HG03097 (cell line): ENCODE measurements around the gene DNAAF3.
"Not testable (repeated sequence)": the region's sequence is repeated elsewhere in the genome, so short reads cannot be mapped to it uniquely, and the experiment has no call there.

Experiments
- ATAC-seq: cut with Tn5 transposase; IDR thresholded peaks from one replicate; pipeline ENCODE4 v1.9.1; 2021; ENCODE audit not compliant: unreplicated experiment, low FRiP score

The DNAAF3 gene

GRCh38 chr19:55176076-55176475, 9.7 kb upstream of the DNAAF3 start:
- no peak for ATAC-seq

- ATAC-seq: no peak
Observed at GRCh38 chr19:55175117-55175867, 8.9 kb upstream of the DNAAF3 start.

GRCh38 chr19:55174425-55175116, 8.2 kb upstream of the DNAAF3 start:
- ATAC-seq: no peak

- no peak for ATAC-seq
Observed at GRCh38 chr19:55173714-55174409, 7.4 kb upstream of the DNAAF3 start.

- no peak for ATAC-seq
Observed at GRCh38 chr19:55173186-55173713, 6.8 kb upstream of the DNAAF3 start.

GRCh38 chr19:55172741-55173140, 6.3 kb upstream of the DNAAF3 start:
- ATAC-seq: no peak

GRCh38 chr19:55172318-55172717, 5.9 kb upstream of the DNAAF3 start:
- not testable (repeated sequence) for ATAC-seq

- ATAC-seq: no peak
Observed at GRCh38 chr19:55171440-55171839, 5.0 kb upstream of the DNAAF3 start.

- no peak for ATAC-seq
Observed at GRCh38 chr19:55169136-55169535, 2.7 kb upstream of the DNAAF3 start.

- peak; percentile 20 for ATAC-seq
Observed at GRCh38 chr19:55165952-55166529, 372 bp downstream of the DNAAF3 start.

- ATAC-seq: no peak
Observed at GRCh38 chr19:55161571-55162322, 4.7 kb downstream of the DNAAF3 start.

GRCh38 chr19:55160986-55161365, 5.4 kb downstream of the DNAAF3 start:
- ATAC-seq: no peak

GRCh38 chr19:55160128-55160985, 6.1 kb downstream of the DNAAF3 start:
- ATAC-seq: peak; percentile 76

GRCh38 chr19:55158848-55159749, 7.3 kb downstream of the DNAAF3 start:
- no peak for ATAC-seq

- ATAC-seq: no peak
Observed at GRCh38 chr19:55158423-55158822, 8.0 kb downstream of the DNAAF3 start.

GRCh38 chr19:55157064-55157908, 9.1 kb downstream of the DNAAF3 start, which contains the start of gene TNNI3:
Gene TNNI3, minus strand, starts transcription at chr19:55157732. Its CDS starts 143 bp downstream, at chr19:55157589.
- ATAC-seq: no peak
